HG02885 (cell line): ENCODE results near the gene IGF1R.
"Not testable (repeated sequence)": the region's sequence is repeated elsewhere in the genome, so short reads cannot be mapped to it uniquely, and the experiment has no call there.

ENCODE experiments used
- ATAC-seq: cut with Tn5 transposase; IDR thresholded peaks from one replicate; pipeline ENCODE4 v1.9.1; 2021; ENCODE audit warnings: mild to moderate bottlenecking; ENCODE audit not compliant: unreplicated experiment, poor library complexity

Gene IGF1R

GRCh38 chr15:98964466-98965133, 316.3 kb downstream of the IGF1R start:
- ATAC-seq: no peak

GRCh38 chr15:98965134-98965491, 316.8 kb downstream of the IGF1R start:
- ATAC-seq: not testable (repeated sequence)

- no peak for ATAC-seq
Measured at GRCh38 chr15:98965597-98965996, 317.3 kb downstream of the IGF1R start.

- ATAC-seq: no peak
Measured at GRCh38 chr15:98966091-98966787, 317.9 kb downstream of the IGF1R start.

- ATAC-seq: no peak
Measured at GRCh38 chr15:98967096-98967495, 318.8 kb downstream of the IGF1R start.

GRCh38 chr15:98967916-98968315, 319.6 kb downstream of the IGF1R start:
- ATAC-seq: no peak

- no peak for ATAC-seq
Measured at GRCh38 chr15:98968576-98968975, 320.2 kb downstream of the IGF1R start.

- no peak for ATAC-seq
Measured at GRCh38 chr15:98969126-98969735, 320.9 kb downstream of the IGF1R start.

- ATAC-seq: no peak
Measured at GRCh38 chr15:98970799-98971198, 322.5 kb downstream of the IGF1R start.

- no peak for ATAC-seq
Measured at GRCh38 chr15:98976500-98976899, 328.2 kb downstream of the IGF1R start.

GRCh38 chr15:98977441-98977840, 329.1 kb downstream of the IGF1R start:
- ATAC-seq: no peak

- no peak for ATAC-seq
Measured at GRCh38 chr15:98978153-98978552, 329.8 kb downstream of the IGF1R start.

- ATAC-seq: no peak
Measured at GRCh38 chr15:98980899-98981228, 332.5 kb downstream of the IGF1R start.

- ATAC-seq: no peak
Measured at GRCh38 chr15:98981851-98982722, 333.7 kb downstream of the IGF1R start.

- no peak for ATAC-seq
Measured at GRCh38 chr15:98983334-98983733, 335.0 kb downstream of the IGF1R start.

- no peak for ATAC-seq
Measured at GRCh38 chr15:98986281-98986680, 337.9 kb downstream of the IGF1R start.

- ATAC-seq: no peak
Measured at GRCh38 chr15:98994892-98995291, 346.6 kb downstream of the IGF1R start.

- no peak for ATAC-seq
Measured at GRCh38 chr15:98996169-98996568, 347.8 kb downstream of the IGF1R start.

GRCh38 chr15:98996624-98997023, 348.3 kb downstream of the IGF1R start:
- ATAC-seq: no peak

- ATAC-seq: no peak
Measured at GRCh38 chr15:98997312-98997711, 349.0 kb downstream of the IGF1R start.

GRCh38 chr15:98997755-98998154, 349.4 kb downstream of the IGF1R start:
- ATAC-seq: no peak
